GM18858 (cell line): ENCODE measurements around the gene HEPH.
"Not testable (repeated sequence)": the region's sequence is repeated elsewhere in the genome, so short reads cannot be mapped to it uniquely, and the experiment has no call there.

Experiments used
- ATAC-seq: cut with Tn5 transposase; IDR thresholded peaks from one replicate; pipeline ENCODE4 v1.9.1; 2021; ENCODE audit not compliant: unreplicated experiment

The HEPH gene

DNA sequence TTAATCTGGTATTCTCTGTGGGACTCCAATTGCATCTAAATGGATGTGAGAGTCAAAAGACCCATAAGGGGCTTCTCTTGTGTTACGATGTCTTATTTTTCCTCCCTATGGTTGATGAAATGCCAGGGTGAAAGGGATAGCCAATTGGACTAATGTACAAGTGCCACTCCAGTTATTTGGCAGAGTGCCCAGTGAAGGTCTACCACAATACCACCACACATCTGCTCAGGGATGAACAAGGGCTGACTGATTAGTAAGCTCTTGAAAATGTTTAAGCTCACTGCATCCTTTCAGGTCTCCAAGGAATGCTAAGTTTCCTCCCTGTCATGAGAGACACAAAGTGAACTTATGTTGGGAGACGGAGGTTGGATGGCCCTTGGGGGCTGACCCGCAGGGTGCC lies 57.8 kb downstream of the HEPH start:
- ATAC-seq = no peak

DNA sequence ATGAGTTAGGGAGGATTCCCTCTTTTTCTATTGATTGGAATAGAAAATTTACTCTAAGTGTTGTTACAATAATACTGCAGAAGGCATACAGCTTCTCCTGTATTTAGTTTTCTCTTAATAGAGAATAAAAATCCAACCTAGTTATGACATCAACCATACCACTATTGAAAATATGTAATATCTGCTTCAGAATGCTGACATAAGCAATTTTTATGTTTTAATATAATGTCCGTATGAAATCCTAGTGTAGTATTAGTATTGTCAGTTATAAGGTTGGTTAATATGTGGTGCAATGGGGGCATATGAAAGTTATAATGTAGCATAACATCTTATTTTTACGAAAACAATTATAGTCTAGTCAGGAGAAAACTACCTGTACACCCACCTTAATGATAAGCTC lies 68.2 kb downstream of the HEPH start:
- ATAC-seq = no peak

DNA sequence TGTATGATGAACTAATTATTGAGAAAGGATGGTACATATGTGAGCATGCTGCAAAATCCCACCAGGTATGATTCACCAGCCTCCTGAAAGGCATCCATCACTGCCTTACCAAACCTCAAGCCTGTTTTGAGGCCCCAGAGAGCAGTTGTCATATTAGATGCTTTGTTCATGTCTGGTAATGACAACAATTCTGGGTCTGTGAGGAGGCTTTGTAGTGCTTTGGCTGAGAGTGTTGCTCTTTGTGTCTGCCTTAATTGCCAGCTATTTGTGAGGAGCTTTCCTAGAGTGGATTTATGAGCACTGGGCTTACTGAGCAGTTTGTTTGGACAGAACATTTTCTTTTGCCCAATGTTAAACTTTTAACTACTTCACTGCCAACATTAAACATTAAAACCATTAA lies 69.2 kb downstream of the HEPH start:
- no peak for ATAC-seq

DNA sequence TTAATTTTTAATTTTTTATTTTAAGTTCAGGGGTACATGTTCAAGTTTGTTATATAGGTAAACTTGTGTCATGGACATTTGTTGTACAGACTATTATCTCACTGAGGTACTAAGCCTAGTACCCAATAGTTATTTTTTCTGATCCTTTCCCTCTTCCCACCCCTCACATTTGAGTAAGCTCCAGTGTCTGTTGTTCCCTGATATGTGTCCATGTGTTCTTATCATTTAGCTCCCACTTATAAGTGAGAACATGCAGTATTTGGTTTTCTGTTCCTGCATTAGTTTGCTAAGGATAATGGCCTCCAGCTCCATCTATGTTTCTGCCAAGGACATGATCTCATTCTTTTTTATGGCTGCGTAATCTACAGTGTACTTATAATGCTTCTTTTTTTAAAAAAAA lies 69.9 kb downstream of the HEPH start:
- not testable (repeated sequence) for ATAC-seq

DNA sequence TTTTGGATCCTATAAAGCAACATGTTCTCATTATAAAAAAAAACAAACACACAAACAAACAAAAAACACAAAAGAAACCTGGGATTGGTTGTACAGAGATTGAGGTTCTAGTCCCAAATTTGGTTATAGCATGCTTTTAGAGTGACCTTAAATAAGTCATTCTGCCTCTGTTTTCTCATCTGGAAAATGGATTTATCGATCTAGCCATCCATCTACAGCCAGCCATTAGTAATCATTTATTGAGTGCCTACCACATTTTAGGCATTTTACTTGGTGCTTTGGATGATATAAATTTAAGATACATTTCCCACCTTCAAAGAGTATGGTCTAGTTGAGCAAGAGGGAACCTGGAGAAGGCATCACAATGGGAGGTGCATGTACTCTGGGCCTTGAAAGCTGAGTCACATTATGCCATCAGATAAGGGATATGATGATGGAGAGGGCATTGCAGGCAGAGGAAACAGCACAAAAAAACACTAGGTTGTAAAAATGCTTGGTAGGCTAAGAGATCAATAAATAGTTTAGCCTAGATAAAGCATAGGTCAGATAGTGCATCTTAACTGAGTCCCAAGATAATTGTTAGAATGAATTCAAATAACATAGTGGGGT lies 91.4 kb downstream of the HEPH start:
- ATAC-seq = no peak

DNA sequence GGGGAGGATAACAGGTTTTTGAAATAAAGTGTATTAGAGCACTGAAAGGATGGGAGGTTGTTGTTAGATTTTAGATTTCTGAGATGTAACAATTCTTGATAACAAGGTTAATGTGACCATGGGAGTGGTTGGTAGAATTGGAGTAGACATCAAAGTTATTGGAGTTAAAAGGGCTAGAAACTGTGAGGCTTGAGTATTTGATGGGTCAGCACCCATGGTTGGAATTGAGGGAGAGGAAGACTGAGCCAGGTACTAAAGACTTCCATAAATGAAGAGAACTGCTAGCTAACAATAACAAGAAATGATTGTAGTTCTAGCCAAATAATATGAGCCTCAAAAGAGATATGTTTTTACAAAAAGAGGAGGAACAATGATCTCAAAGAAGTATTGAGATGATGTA lies 98.8 kb downstream of the HEPH start:
- ATAC-seq = no peak
